HUDEP-2 (cell line): Measurements from ENCODE around the gene PPP1R3G.
"Not testable (repeated sequence)": the region's sequence is repeated elsewhere in the genome, so short reads cannot be mapped to it uniquely, and the experiment has no call there.

Experiments used
- DNase-seq, 76 experiments: peaks; one replicate each; lab custom pipeline; 2025; ENCODE audit not compliant: unreplicated experiment in 76 of 76; lab: John Stamatoyannopoulos, UW

The PPP1R3G gene

GRCh38 chr6:5113096-5113495, 28.0 kb downstream of the PPP1R3G start:
- DNase-seq = no peak

GRCh38 chr6:5115168-5115567, 30.0 kb downstream of the PPP1R3G start:
- DNase-seq = no peak

GRCh38 chr6:5116243-5116991, 31.3 kb downstream of the PPP1R3G start:
- DNase-seq = peak in 1 of 76 experiments; percentile 3

- no peak for DNase-seq
Observed at GRCh38 chr6:5119090-5119951, 34.2 kb downstream of the PPP1R3G start.

- no peak for DNase-seq
Observed at GRCh38 chr6:5120011-5120410, 34.9 kb downstream of the PPP1R3G start.

- not testable (repeated sequence) for DNase-seq
Observed at GRCh38 chr6:5120543-5120942, 35.4 kb downstream of the PPP1R3G start.

- no peak for DNase-seq
Observed at GRCh38 chr6:5121479-5121878, 36.3 kb downstream of the PPP1R3G start.

GRCh38 chr6:5121956-5122355, 36.8 kb downstream of the PPP1R3G start:
- DNase-seq = no peak

GRCh38 chr6:5122504-5123112, 37.5 kb downstream of the PPP1R3G start:
- no peak for DNase-seq

GRCh38 chr6:5123296-5124143, 38.4 kb downstream of the PPP1R3G start:
- no peak for DNase-seq

GRCh38 chr6:5124526-5124925, 39.4 kb downstream of the PPP1R3G start:
- DNase-seq = no peak

GRCh38 chr6:5125152-5126006, 40.2 kb downstream of the PPP1R3G start:
- DNase-seq = peak in 1 of 76 experiments; percentile 10

GRCh38 chr6:5126214-5126613, 41.1 kb downstream of the PPP1R3G start:
- no peak for DNase-seq

- no peak for DNase-seq
Observed at GRCh38 chr6:5127106-5127687, 42.1 kb downstream of the PPP1R3G start.

- DNase-seq = no peak
Observed at GRCh38 chr6:5128351-5128750, 43.2 kb downstream of the PPP1R3G start.

- no peak for DNase-seq
Observed at GRCh38 chr6:5130135-5130866, 45.2 kb downstream of the PPP1R3G start.

GRCh38 chr6:5132731-5133130, 47.6 kb downstream of the PPP1R3G start:
- DNase-seq = no peak

- DNase-seq = no peak
Observed at GRCh38 chr6:5133943-5134342, 48.8 kb downstream of the PPP1R3G start.
